GM18507 (cell line): ENCODE results near the gene CRMP1.

ENCODE experiments used
- DNase-seq: peaks from one replicate; pipeline ENCODE4 v3.0.0; 2011; ENCODE audit warnings: low read depth; ENCODE audit not compliant: insufficient read length; ENCODE audit errors: extremely low spot score
- FAIRE-seq: peaks from 2 replicates; lab custom pipeline; 2011; peaks lifted over from hg19 to GRCh38; lab: Jason Lieb, UNC

Gene CRMP1

DNA sequence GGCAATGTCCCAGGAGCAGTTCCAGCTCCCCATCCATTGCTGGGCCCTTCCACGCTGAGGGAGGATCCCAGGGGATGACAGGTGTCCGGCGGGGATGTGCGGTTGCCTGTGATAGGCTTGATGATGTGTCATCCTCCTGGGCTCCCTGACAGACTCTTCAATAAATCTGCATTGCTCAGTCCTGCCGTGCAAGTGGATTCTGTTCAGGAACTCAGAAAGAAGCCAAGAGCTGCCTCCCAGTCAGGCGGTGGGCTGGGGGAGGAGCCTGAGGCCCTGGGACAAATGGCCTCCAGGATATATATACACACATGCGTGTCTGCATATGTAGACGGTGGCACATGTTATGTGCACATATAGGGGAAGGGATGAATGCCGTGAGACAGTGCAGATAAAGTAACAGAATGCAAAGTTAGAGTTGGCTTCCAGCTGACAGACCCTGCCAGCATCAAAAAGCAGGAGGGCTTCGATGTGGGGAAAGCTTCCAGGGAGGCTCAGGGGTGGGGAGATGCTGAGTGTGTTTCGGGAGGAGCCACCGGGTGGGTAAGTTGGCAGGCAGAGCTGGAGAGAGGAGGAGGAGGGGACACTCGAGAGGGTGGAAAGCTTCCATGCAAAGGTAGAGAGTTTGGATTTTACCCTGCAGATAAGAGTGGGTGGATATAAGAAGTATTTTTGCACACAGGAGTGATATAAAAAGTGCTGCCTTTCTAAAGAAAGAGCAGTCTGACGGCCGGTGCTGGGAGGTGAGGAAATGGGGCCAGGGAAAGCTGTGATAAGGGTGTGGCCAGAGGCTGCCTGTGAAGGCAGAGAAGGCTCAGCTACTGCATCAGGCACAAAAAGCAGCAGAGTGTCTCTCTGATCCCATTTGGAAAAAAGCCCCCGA, 28.5 kb upstream of the CRMP1 start:
- FAIRE-seq (no peak), DNase-seq (no peak)

DNA sequence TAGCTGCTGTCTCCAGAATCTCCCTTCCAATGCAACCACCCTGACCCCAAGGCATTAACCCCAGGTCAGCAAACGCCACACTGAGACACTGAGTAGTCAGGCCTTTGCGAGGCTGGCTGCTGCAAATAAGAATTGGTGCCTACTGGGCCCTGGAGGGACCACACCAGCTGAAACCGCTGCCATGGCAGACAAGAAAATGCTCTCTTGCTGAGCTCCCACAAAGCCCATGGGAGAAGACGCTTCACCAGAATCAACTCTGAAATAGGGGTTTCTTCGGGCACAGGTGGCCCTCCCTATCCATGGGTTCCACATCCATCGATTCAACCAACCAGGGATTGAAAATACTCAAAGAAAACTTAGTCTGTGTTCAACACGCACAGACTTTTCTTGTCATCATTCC, 26.7 kb upstream of the CRMP1 start:
- FAIRE-seq = no peak
- no peak for DNase-seq

DNA sequence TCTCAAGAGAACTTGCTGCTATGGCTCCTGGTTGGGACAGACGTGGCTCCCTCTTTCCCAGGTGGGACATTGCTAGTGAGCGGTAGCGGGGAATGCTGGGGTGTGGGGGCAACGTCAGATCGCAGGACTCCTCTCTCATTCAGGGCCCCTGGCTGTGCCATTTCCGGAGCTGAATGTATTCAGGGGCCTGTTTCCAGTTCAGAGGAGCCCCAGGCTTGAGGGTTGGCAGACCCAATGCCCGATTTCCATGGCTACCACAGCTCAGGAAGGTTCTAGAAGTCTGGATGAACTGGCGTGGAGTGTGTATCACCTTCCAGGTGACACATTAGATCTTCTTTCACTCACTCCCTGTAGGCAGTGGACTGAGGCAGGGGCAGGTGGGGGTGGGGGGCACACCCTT, 26.2 kb upstream of the CRMP1 start:
- DNase-seq (no peak), FAIRE-seq (no peak)

DNA sequence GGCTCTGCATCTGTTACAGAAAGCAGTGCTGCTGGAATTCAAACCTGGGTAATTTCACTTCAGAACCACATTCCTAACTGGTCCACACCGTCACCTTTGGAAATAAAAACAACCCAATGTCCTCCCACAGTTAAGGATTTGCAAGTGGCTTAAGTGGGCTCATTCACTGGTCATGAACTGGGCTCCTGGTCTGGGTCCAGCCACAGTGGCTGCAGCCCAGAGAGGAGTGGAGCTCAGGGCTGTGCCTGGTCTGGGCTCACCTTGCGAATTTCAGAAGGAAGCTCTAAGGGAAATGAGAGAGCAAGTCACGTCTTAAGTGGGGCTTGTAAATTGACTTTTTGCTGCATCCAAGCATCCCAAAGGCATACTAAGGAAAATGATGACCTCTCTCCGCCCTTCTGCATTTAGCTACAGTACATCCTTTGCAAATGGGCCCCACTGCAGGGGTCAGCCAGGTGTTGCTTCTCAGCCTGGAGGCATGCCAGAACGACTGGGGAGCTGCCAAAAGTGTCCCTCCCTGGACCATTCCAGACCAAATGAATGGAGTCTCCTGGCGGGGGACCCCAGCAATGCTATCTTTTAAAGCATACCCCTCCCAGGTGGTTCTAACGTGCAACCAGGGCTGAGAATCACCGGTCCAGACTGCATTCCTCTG, 25.6 kb upstream of the CRMP1 start:
- FAIRE-seq (no peak), DNase-seq (no peak)

DNA sequence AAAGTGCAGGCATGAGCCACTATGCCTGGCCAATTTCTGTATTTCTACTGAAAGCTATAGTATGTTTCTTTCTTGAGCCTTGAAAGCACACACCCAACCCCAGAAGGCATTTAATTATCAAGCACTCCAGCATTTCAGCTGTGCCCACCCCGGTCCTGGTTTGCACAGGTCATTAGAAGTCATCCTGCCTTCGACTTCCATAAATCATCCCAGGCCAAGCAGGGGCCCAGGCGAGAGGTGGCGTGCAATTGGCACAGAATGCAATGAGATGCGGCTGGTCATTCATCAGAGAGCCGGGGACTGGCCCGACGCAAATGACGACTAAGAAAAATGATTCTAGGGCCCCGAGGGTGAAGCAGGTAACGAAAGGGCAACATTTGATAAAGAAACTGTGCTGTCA, 24.8 kb upstream of the CRMP1 start:
- no peak for DNase-seq
- no peak for FAIRE-seq

DNA sequence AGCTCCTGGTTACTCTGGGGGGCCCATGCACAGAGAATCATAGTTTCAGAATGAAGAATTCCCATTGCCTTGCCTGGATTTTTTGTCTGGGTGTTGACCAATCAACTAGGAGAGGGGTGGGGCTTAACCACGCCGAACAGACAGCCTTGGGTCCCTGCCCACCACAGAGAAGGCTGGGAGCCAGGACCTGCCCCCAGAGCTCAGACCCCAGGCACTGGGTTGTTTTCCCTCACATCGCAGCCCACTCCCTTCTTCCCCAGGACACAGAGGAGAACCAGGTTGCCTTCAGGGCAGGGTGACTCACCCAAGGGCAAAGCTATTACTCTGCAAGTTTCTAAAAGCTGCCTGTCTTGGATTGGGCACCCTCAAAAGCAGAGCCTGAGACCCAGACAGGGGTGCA, 23.3 kb upstream of the CRMP1 start:
- FAIRE-seq (no peak), DNase-seq (no peak)

DNA sequence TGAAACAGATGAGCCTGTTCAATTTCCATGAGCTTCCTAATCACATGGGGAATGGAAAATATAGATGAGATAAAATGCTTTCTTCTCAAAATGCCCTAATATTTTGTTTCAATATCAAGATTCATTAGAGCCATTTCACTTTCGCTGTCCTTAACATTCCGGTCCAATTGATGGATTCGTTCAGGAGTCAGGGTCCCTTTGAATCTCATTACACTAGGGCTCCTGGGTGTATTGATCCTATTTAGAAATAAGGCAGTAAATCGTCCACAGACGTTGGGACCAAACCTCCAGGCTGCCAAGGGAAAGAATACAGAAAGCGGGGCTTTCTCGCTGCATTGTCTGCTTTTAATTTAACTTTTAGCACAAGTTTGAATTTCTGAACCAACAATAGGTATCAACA, 20.6 kb upstream of the CRMP1 start:
- FAIRE-seq = no peak
- DNase-seq = no peak

DNA sequence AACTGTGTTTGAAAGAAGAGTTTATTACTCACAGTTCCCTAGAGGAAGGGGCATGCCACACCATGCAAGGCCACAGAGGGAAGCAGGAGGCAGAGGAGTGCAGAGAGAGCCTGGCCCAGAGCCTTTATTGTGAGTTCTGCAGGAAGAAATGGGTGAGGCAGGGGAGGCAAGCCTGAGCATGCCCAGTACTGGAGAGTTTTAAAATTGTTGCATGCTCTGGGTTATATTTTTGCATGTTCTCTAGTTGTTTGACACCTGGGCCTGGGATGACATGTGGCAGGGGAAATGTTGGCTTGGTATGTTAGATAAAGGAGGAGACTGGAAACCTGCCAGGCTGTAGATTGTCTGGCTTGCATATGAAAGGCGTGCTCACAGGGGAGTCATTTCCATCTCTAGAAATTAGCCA, 19.7 kb upstream of the CRMP1 start:
- no peak for FAIRE-seq
- no peak for DNase-seq

DNA sequence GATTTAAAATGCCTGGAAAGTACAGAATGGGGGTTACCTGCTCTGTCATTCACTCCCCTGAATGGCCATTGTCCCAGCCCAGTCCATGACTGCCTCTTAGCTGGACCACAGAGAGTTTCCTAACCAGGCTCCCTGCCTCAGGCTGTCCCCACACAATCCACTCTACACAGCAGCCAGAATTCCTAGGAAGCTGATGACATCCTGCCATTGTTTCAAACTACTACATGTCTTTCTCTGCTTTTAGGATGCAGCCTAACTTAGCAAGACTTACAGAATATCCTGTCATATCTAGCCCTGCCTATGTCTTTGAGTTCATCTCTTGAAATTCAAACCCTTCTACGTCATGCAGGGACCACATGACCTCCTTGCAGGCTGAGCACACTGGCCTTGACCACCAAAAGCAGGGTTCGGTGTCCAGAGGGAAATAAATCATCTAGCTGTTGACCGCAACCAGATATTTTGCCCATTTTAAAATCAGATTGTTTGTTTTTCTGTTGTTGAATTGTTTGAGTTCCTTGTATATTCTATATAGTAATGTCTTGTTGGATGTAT, 16.1 kb upstream of the CRMP1 start:
- no peak for DNase-seq
- no peak for FAIRE-seq

DNA sequence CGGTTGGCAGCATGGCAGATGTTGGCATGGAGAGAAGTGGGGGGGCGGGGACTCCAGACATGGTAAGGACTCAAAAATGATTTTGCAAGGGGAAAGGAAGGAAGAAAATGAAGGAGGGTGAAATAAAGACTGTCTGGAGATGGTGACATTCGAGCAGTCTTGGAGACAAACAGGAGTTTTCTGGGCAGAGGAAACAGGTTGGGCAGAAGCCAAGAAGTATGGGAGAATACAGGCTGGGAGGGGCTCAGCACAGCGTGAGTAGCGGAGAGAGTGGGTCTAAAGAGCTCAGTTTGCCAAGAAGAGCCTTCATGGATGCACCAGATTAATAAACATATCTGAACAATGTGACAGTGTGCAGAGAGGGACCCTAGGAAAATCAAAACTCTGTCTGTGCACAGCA, 13.3 kb upstream of the CRMP1 start:
- FAIRE-seq = no peak
- DNase-seq = no peak

DNA sequence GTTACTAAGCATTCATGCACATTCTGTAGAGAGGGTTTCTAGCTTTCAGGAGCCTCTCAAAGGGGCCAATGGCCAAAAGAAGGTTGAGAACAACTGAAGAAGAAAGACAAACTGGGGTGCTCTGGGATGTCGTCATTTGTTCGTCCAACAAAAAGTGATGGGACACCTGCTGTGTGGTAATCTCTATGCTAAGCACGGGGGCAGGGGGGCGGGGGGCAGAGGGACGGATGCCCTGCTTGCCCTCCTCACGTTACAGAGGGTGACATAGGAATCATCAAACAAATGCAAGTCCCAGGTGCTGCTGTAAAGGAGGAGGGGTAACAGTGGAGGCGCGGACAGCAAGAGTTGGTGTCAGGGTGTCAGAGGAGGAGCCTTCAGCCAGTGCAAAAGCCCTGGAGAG, 12.8 kb upstream of the CRMP1 start:
- no peak for FAIRE-seq
- no peak for DNase-seq

DNA sequence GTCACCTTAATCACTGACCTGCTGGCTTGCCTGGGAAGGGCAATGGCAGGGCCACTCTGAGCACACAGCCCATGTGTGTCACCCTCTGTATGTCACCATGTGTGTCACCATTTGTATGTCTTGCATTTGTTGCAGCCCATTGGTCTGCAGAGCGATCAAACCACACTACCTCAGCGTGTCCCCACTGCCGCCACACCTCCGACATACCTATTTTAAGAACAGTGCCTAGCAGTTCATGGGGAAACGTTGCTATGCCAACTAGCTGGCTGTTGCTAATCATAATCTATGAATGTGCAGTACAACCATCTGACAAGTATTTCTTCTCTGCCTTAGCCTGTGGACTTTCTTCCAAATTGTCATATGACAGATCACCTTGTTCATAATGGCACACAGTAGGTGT, 8.0 kb upstream of the CRMP1 start:
- no peak for FAIRE-seq

DNA sequence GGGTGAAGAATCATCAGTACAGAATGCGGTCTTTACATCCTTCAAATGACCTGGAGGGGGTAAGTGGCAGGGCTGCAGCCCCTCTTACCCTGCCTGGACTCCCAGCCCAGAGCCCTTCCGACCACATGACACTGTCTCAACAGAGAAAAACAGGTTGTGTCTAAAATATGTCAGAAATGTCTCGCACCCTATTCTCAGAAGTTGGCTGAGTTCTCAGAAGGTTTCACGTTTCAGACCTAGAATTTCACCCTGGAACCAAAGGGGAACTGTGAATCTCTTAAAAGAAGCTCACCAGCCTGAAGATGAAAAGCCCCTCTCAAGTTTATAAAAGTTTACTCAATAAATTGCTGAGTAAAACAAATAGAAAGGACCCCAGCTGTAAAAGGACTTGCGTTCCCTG, 7.0 kb upstream of the CRMP1 start:
- DNase-seq (no peak), FAIRE-seq (no peak)

More for the DNA sequence above, 8.0 kb upstream of the CRMP1 start:
- DNase-seq = no peak

DNA sequence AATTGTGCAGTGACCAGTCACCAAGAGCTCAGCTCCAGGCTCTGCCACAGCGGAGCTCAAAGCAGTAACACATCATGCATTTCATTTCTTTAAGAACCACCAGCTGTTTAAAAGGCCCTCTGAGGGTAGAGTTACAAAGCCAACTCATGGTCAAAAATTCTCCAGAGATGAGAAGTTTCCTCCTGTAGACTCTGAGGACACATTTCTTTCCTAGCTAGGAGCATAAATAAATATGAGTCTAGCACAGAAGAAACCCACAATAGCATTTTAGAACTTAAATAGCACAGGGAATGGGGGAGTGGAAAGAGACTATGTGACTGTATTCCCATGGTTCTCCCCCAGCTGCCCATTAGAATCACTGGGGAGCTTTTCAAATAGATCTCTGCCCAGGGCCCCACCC, 6.5 kb upstream of the CRMP1 start:
- DNase-seq = no peak
- FAIRE-seq = no peak

DNA sequence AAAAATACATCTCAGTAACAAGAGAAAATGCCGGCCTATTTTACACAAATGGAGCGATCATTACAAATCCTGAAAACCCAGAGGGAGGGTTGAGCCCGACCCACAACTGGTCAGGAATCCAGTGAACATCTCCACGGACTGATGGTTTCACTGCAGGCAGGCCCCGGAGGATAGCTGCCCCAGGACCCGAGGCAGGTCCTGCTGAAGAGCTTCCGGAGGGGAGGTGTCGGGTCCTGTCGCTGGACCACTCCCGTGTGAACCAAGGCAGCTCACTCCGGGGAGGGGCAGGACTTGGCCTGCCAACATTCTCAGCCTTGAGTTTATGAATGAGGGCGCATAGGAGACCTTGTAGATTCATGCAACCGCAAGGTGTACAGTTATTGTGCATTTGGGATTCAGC, 4.8 kb upstream of the CRMP1 start:
- DNase-seq (no peak), FAIRE-seq (no peak)

DNA sequence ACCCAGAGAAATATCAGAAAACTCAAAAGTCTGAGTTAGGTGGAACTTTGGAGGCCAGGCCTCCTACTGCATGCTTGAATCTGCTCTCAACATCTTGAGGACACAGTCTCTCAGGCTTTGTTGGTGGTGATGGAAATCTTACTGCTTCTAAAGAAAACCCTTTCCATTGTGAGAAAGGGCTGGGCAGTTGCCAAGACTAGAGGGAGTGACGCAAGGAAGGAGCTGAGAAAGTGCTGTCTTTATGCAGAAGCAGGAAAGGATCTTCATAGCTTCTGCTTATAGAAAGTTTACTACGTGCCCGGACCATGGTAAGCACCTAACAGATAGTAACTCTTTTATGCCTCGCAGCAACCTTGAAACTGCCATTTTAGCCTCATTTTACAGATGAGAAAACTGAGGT, 2.4 kb upstream of the CRMP1 start:
- FAIRE-seq (no peak), DNase-seq (no peak)

DNA sequence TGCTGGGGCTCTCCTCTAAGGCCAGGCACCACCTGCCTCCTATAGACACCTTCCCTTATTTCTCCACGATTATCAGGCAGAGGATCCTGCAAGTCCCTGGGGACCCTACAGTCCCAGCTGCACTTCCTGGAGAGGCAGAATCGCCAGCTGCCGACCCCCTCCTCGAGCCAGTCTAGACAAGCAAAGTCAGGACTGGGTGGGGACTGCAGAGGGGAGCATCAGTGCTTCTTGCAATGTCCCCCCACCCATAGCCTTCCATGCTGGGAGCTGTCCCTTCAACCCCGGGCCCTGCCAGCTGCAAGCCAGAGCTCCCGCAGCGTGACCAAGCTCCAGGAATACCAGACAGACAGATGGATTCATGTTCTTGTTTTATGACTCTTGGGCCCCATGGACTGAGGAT, 1.4 kb upstream of the CRMP1 start:
- FAIRE-seq = no peak
- no peak for DNase-seq

DNA sequence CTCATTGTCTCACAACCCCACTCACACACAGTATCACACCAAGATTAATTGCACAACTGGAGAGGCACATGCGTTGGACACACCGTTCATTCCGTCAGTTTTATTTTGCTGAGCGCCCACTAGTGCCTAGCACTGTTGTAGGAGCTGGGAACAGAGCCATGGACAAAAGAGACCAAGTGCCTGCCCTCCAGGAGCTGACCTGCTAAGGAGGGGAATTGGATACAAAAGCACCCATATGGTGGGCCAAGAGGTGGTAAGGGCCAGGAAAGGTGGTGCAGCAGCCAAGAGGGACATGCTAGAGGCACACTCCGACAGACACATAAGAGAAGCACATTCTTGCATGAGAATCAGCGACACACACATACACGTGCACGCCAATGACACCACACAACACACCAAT, 705 bp upstream of the CRMP1 start:
- FAIRE-seq (no peak), DNase-seq (no peak)

DNA sequence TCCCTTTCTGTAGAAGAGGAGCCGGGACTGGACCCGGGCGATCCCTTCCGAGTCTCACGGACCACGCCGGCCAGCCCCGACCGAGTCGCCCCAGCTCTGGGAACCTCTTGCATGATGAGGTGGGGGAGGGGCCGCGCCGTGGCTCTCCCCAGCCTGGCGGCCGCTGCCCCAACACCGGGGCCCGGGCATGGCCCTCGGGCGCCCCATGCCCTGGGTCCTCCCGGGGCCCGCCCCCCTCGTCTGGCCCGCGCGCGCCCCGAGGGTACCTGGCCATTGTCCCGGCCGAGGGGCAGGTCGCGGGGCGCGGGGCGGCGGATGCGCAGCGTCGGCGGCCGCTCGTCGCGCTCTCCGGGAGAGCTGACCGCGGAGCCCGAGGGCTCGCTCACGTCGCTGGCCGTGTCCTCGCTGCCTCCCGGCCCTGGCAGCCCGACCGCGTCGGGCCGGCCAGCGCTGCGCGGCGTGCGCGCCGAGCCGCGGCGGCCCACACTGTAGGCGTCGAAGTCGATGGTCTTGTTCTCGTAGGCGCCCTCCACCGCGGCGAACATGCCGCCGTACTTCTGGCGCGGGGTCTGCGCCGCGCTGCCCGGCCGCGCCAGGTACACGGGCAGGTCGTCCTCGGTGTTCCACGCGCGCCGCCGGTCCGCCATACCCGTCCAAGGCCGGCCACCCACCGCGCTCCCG, 423 bp downstream of the CRMP1 start:
- no peak for DNase-seq
- no peak for FAIRE-seq

DNA sequence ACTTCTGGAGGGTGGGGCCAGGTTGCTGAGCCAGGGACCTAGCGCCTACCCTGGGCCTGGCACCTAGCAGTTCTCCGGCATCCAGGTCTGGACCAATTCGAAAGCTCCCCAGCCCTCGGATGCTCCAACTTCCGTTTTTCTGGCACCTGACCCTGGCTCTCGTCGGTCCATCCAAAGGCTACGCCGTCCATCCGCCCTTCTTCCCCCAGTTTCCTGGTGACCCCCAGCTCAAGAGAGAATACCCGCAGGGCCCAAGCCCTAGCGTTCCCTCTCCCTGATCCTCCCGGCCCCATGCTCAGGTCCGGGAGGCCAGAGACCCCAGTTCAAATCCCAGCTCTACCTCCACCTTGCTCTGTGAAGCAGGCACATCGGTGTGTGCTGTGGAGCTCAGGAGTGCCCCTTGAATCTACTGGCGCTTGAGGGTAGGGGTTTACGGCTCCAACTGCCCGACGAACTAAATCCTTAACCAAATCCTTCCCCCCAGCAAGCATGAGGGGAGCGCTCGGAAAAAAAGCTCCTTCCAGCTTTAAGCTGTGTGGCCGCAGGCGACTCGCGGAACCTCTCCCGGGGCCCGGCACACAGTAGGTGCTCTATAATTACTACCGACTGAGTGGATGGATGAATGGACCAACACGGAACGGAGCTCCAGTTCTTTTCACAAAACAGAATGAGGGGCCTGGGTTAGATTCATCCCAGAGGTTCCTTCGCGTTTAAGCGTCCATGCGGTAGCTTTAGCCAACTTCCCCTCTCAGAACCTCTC, 1.1 kb downstream of the CRMP1 start:
- no peak for FAIRE-seq
- no peak for DNase-seq
